Neural progenitor cell (in vitro differentiated cells): Measurements from ENCODE around the gene SV2A.

Source experiments
- CTCF ChIP-seq: fragments of 200-600 bp; sonication (generic); IDR thresholded peaks from 2 replicates; pipeline ENCODE4 v1.5.1; 2017; ENCODE audit warnings: antibody characterized with exemption, mild to moderate bottlenecking
- EZH2 ChIP-seq: fragments of 200-600 bp; sonication (generic); IDR thresholded peaks from 2 replicates; pipeline ENCODE4 v1.6.1; 2017; ENCODE audit warnings: antibody characterized with exemption, mild to moderate bottlenecking, moderate library complexity
- EZH2phosphoT487 ChIP-seq: fragments of 200-600 bp; sonication (generic); IDR thresholded peaks from 2 replicates; pipeline ENCODE4 v1.6.1; 2017; ENCODE audit warnings: antibody characterized with exemption

DNA sequence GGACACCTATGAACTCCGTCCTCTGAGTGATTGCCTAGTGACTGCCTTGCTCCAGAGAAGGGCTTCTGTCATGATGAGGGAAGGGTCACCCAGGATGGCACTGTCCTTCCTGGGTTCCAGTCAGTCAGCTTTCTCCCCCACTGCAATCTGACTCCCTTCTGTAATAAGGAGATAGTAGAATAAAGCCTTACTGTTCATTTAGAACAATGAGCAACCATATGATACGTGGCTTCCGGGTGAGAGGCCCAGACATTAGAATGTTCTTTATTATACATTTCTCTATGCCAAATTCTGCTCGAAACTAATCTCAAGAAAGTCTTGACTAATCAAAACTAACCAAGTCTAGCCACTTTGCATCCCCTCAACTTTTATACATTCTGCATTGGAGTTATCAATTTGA lies 27.6 kb upstream of the SV2A start:
- no peak for TF ChIP-seq CTCF
- TF ChIP-seq EZH2phosphoT487: no peak
- TF ChIP-seq EZH2: no peak
